Measurements from ENCODE around the gene CTTN. TPM values are rescaled to one million over a fixed set of nuclear protein-coding genes. Genes with fewer than 3 reads are reported as not detected.

The CTTN gene
- total RNA-seq, 1 experiment from 2014 or later, result 503 TPM

DNA sequence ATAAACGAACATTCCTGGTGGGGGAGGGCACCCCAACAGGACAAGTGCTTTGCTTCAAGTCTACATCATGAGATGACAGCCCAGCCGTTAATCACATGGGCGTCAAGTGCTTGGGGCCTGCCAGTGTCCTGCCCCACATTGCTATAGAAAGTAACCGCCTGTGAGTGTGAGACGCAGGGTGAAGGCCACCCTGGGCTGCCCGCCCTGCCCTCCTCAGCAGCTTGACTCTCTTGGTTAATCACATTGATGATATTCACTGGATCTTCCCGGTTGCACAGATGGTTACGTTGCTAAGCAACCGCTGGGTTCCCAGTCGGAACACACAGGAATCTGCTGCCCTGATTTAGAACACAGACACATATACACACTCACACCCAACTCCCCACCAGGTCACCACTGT, 79.3 kb downstream of the CTTN start:
- ATAC-seq, result no peak
- POLR2A ChIA-PET, result no interaction called here
- peaks cover 27% of the 10 kb centered on the region for H3K4me1 ChIP-seq (ENCODE audit: control insufficient read depth, insufficient read depth, low read length)
- CTCF ChIA-PET, result no interaction called here
- no peak overlapping the region for H3K4me3 ChIP-seq (ENCODE audit: low read depth in 2 of 2, low read length in 2 of 2)
- DNase-seq (ENCODE audit: low read depth, low spot score), result no peak
- TF ChIP-seq, protein P1, sequence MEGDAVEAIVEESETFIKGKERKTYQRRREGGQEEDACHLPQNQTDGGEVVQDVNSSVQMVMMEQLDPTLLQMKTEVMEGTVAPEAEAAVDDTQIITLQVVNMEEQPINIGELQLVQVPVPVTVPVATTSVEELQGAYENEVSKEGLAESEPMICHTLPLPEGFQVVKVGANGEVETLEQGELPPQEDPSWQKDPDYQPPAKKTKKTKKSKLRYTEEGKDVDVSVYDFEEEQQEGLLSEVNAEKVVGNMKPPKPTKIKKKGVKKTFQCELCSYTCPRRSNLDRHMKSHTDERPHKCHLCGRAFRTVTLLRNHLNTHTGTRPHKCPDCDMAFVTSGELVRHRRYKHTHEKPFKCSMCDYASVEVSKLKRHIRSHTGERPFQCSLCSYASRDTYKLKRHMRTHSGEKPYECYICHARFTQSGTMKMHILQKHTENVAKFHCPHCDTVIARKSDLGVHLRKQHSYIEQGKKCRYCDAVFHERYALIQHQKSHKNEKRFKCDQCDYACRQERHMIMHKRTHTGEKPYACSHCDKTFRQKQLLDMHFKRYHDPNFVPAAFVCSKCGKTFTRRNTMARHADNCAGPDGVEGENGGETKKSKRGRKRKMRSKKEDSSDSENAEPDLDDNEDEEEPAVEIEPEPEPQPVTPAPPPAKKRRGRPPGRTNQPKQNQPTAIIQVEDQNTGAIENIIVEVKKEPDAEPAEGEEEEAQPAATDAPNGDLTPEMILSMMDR (IDR thresholded peaks at IDR 0.05), result no peak
- TF ChIP-seq POLR2AphosphoS5 (IDR thresholded peaks at IDR 0.05; ENCODE audit: low read depth, low read length), result no peak
- in situ Hi-C loops (cut with HindIII; ENCODE audit: low pct_unique_long_range_greater_than_20kb, low sequenced_read_pairs), result no loop called here
- intact Hi-C loops (cut with micrococcal nuclease; ENCODE audit: unreplicated experiment), result no loop called here
- no peaks in the 10 kb centered on the region for H3K27me3 ChIP-seq (ENCODE audit: control insufficient read depth, insufficient read depth, low read length)
- no TSS peak for BruUV-seq (replicated peaks)
- no peaks in the 10 kb centered on the region for H3K9me3 ChIP-seq (ENCODE audit: control insufficient read depth, insufficient read depth, low read depth, low read length)
- no peaks in the 10 kb centered on the region for H3K36me3 ChIP-seq (ENCODE audit: control insufficient read depth, insufficient read depth, low read length)
- no peak overlapping the region for H3K27ac ChIP-seq (ENCODE audit: low read length)

DNA sequence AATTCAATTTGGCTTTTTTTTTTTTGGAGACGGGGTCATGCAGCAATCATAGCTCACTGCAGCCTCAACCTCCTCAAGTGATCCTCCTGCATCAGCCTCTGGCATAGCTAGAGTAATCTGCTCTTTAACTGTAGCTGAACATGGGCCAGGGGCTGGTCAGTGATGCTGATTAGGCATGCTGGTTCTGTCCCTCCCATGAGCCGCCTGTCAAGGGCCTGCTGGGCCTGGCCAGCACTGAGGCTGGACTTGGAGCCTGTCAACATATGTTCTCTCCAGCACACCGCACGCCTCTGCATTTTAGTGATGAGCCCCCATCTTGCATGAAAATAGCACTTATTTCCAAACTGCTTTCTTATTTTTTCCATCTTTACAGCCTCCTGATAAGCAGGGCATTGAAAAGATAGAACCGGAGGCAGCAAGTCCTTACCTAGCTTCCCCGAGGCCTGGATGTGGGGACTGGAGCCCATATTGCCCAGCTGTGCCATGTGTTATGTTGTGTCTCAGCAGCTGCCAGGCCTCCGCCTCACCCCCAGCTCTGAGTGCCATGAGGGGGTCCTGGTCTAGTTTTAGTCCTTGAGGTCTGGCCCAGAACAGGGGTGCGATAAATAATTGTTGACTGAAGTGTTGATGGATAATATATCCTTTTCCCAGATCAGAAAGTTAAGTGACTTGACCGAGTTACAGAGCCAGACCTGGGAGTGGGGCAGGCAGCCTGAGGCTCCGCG, 80.0 kb downstream of the CTTN start:
- no peak for ATAC-seq
- in situ Hi-C loops (cut with HindIII; ENCODE audit: low pct_unique_long_range_greater_than_20kb, low sequenced_read_pairs), result no loop called here
- BruUV-seq (replicated peaks), result no TSS peak
- TF ChIP-seq, protein P1 (IDR thresholded peaks at IDR 0.05), result no peak
- TF ChIP-seq, protein P2, sequence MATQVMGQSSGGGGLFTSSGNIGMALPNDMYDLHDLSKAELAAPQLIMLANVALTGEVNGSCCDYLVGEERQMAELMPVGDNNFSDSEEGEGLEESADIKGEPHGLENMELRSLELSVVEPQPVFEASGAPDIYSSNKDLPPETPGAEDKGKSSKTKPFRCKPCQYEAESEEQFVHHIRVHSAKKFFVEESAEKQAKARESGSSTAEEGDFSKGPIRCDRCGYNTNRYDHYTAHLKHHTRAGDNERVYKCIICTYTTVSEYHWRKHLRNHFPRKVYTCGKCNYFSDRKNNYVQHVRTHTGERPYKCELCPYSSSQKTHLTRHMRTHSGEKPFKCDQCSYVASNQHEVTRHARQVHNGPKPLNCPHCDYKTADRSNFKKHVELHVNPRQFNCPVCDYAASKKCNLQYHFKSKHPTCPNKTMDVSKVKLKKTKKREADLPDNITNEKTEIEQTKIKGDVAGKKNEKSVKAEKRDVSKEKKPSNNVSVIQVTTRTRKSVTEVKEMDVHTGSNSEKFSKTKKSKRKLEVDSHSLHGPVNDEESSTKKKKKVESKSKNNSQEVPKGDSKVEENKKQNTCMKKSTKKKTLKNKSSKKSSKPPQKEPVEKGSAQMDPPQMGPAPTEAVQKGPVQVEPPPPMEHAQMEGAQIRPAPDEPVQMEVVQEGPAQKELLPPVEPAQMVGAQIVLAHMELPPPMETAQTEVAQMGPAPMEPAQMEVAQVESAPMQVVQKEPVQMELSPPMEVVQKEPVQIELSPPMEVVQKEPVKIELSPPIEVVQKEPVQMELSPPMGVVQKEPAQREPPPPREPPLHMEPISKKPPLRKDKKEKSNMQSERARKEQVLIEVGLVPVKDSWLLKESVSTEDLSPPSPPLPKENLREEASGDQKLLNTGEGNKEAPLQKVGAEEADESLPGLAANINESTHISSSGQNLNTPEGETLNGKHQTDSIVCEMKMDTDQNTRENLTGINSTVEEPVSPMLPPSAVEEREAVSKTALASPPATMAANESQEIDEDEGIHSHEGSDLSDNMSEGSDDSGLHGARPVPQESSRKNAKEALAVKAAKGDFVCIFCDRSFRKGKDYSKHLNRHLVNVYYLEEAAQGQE (IDR thresholded peaks at IDR 0.05; ENCODE audit: insufficient read depth in 1 of 2, low read depth in 2 of 2, low read length in 1 of 2), result no peak
- TF ChIP-seq POLR2AphosphoS5 (IDR thresholded peaks at IDR 0.05; ENCODE audit: low read depth, low read length) (no peak), TCF7L2 (IDR thresholded peaks at IDR 0.05; ENCODE audit: low read depth, low read length) (no peak), SIN3A (IDR thresholded peaks at IDR 0.05; ENCODE audit: borderline replicate concordance, insufficient read depth, low read depth, low read length) (no peak)
- Histone ChIP-seq H3K4me3 (ENCODE audit: low read depth in 2 of 2, low read length in 2 of 2) (no peak overlapping the region), H3K36me3 (ENCODE audit: control insufficient read depth, insufficient read depth, low read length) (no peaks in the 10 kb centered on the region), H3K9me3 (ENCODE audit: control insufficient read depth, insufficient read depth, low read depth, low read length) (no peaks in the 10 kb centered on the region), H3K4me1 (ENCODE audit: control insufficient read depth, insufficient read depth, low read length) (peaks cover 34% of the 10 kb centered on the region), H3K27me3 (ENCODE audit: control insufficient read depth, insufficient read depth, low read length) (no peaks in the 10 kb centered on the region), H3K27ac (ENCODE audit: low read length) (no peak overlapping the region)
- ChIA-PET POLR2A (no interaction called here), CTCF (interaction anchor here (0.6 kb wide), 1 partner anchor 24 kb away, joined by 3 read pairs; no protein-coding TSS in a partner anchor)
- no peak for DNase-seq (ENCODE audit: low read depth, low spot score)
- intact Hi-C loops (cut with micrococcal nuclease; ENCODE audit: unreplicated experiment), result no loop called here

Measured in Panc1 (cell line).